Measurements from ENCODE around the gene L2HGDH. TPM values are rescaled to one million over a fixed set of nuclear protein-coding genes. Genes with fewer than 3 reads are reported as not detected.
"Not testable (repeated sequence)": the region's sequence is repeated elsewhere in the genome, so short reads cannot be mapped to it uniquely, and the experiment has no call there.

L2HGDH gene
- total and polyA plus RNA-seq, 10 of the 15 experiments (the other 5 are each of a cell fraction or from before 2014, with no cell fraction given): 2.6 to 18.3 (median 13.5) TPM

DNA sequence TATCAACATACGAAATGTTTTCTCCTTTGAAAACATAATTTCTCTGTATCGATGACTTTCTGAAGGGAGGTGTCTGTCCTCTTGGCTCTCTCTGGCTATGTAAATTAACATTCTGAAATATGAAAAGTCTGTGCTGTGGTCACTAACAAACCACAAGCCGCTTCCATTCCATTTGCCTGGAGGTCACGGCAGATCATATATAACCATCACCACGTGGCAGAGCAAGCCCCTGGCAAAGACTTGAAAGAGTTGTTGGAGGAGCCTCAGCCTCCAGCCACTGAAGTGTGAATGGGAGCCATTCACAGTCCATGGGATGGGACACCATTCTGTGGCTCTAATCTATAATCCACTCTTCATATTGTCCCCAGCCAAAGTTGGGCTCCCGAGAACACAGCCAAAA is 45.1 kb upstream of the L2HGDH start:
- ChIA-PET SMC1A (ENCODE audit: uncharacterized antibody, unreplicated experiment) (interaction anchor here (1.0 to 1.5 kb wide), 3 partner anchors 9 to 12 kb away, joined by 3 read pairs; no protein-coding TSS in a partner anchor), CTCF (interaction anchor here (1.0 to 2.2 kb wide), 3 partner anchors 9 to 36 kb away, joined by 3 to 6 read pairs (median 6); no protein-coding TSS in a partner anchor), POLR2A (interaction anchor here (1.2 to 1.9 kb wide), 2 partner anchors 12 to 38 kb away, joined by 3 to 4 read pairs; no protein-coding TSS in a partner anchor), RAD21 (ENCODE audit: unreplicated experiment) (no interaction called here)
- Histone ChIP-seq H3K36me3 (ENCODE audit: control insufficient read depth in 2 of 2, insufficient read depth in 2 of 2, low read length in 1 of 2) (peaks cover 0 to 4% of the 10 kb centered on the region in 2 experiments; a peak in 2 of 4 replicates), H3K4me2 (ENCODE audit: control insufficient read depth, insufficient read depth) (no peak overlapping the region), H2AFZ (ENCODE audit: control insufficient read depth, low read depth, low read length) (no peak overlapping the region), H3K9ac (ENCODE audit: control insufficient read depth, insufficient read depth, low read length) (no peak overlapping the region), H3K27ac (ENCODE audit: control insufficient read depth, insufficient read depth) (no peak overlapping the region), H3K79me2 (ENCODE audit: control insufficient read depth, insufficient read depth, low read length) (no peaks in the 10 kb centered on the region), H3K27me3 (replicated peaks in 1 of 2; ENCODE audit: control insufficient read depth in 2 of 2, insufficient read depth in 2 of 2, low read length in 1 of 2) (no peaks in the 10 kb centered on the region), H3K4me1 (ENCODE audit: control insufficient read depth, insufficient read depth, low read length) (no peaks in the 10 kb centered on the region), H3K9me3 (replicated peaks; ENCODE audit: control insufficient read depth, insufficient read depth, low read length) (no peaks in the 10 kb centered on the region; the same call in 2 of the 3 replicates), H3K4me3 (no peak overlapping the region), H4K20me1 (ENCODE audit: control insufficient read depth, insufficient read depth) (no peaks in the 10 kb centered on the region)
- ATAC-seq: no peak
- intact Hi-C loops (cut with micrococcal nuclease; ENCODE audit: unreplicated experiment) (no loop called here), in situ Hi-C loops (cut with MboI) (no loop called here)
- no TSS peak for BruUV-seq (replicated peaks)
- TF ChIP-seq, protein P1, sequence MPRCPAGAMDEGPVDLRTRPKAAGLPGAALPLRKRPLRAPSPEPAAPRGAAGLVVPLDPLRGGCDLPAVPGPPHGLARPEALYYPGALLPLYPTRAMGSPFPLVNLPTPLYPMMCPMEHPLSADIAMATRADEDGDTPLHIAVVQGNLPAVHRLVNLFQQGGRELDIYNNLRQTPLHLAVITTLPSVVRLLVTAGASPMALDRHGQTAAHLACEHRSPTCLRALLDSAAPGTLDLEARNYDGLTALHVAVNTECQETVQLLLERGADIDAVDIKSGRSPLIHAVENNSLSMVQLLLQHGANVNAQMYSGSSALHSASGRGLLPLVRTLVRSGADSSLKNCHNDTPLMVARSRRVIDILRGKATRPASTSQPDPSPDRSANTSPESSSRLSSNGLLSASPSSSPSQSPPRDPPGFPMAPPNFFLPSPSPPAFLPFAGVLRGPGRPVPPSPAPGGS (IDR thresholded peaks at IDR 0.05; ENCODE audit: borderline replicate concordance, insufficient read depth, low read depth, low read length, poor library complexity, severe bottlenecking): no peak
- TF ChIP-seq SUZ12 (IDR thresholded peaks at IDR 0.05; ENCODE audit: unreplicated experiment) (no peak), FOS (IDR thresholded peaks at IDR 0.05; ENCODE audit: borderline replicate concordance, extremely low read depth, insufficient read length) (no peak), ESRRA (IDR thresholded peaks at IDR 0.05; ENCODE audit: low read length) (no peak), MTA3 (IDR thresholded peaks at IDR 0.05; ENCODE audit: borderline replicate concordance, low read length) (no peak), TARDBP (IDR thresholded peaks at IDR 0.05; ENCODE audit: borderline replicate concordance) (no peak)
- TF ChIP-seq, protein P2, sequence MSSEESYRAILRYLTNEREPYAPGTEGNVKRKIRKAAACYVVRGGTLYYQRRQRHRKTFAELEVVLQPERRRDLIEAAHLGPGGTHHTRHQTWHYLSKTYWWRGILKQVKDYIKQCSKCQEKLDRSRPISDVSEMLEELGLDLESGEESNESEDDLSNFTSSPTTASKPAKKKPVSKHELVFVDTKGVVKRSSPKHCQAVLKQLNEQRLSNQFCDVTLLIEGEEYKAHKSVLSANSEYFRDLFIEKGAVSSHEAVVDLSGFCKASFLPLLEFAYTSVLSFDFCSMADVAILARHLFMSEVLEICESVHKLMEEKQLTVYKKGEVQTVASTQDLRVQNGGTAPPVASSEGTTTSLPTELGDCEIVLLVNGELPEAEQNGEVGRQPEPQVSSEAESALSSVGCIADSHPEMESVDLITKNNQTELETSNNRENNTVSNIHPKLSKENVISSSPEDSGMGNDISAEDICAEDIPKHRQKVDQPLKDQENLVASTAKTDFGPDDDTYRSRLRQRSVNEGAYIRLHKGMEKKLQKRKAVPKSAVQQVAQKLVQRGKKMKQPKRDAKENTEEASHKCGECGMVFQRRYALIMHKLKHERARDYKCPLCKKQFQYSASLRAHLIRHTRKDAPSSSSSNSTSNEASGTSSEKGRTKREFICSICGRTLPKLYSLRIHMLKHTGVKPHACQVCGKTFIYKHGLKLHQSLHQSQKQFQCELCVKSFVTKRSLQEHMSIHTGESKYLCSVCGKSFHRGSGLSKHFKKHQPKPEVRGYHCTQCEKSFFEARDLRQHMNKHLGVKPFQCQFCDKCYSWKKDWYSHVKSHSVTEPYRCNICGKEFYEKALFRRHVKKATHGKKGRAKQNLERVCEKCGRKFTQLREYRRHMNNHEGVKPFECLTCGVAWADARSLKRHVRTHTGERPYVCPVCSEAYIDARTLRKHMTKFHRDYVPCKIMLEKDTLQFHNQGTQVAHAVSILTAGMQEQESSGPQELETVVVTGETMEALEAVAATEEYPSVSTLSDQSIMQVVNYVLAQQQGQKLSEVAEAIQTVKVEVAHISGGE (CRISPR knock-in tag; IDR thresholded peaks at IDR 0.05): no peak
- WGBS (ENCODE audit: insufficient coverage, insufficient replicate concordance, low lambda C conversion rate, missing lambda C conversion rate): 70% methylated on average over 6 of the region's 6 CpGs
- DNase-seq (ENCODE audit: low read depth, low spot score): no peak
- no peak for FAIRE-seq

DNA sequence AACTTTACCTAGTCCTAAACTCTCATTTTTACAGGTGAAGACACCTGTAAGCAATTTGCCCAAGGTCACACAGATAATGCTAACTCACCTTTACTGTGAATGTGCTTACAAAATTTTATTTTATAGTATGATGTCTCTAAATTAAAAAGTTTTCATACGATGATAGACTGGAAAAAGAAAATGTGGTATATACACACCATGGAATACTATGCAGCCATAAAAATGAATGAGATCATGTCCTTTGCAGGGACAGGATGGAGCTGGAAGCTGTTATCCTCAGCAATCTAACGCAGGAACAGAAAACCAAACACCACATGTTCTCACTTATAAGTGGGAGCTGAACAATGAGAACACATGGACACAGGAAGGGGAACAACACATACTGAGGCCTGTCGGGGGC is 44.3 kb upstream of the L2HGDH start:
- POLR2A ChIA-PET: interaction anchor here (1.9 kb wide), 1 partner anchor 11 kb away, joined by 4 read pairs; no protein-coding TSS in a partner anchor
- H3K9ac ChIP-seq (ENCODE audit: control insufficient read depth, insufficient read depth, low read length); H4K20me1 ChIP-seq (ENCODE audit: control insufficient read depth, insufficient read depth); H3K27me3 ChIP-seq (replicated peaks in 1 of 2; ENCODE audit: control insufficient read depth in 2 of 2, insufficient read depth in 2 of 2, low read length in 1 of 2); DNase-seq (ENCODE audit: low read depth, low spot score); H3K4me1 ChIP-seq (ENCODE audit: control insufficient read depth, insufficient read depth, low read length); H3K27ac ChIP-seq (ENCODE audit: control insufficient read depth, insufficient read depth); H3K4me3 ChIP-seq; H3K36me3 ChIP-seq (ENCODE audit: control insufficient read depth in 2 of 2, insufficient read depth in 2 of 2, low read length in 1 of 2); in situ Hi-C loops (cut with MboI); H2AFZ ChIP-seq (ENCODE audit: control insufficient read depth, low read depth, low read length); H3K4me2 ChIP-seq (ENCODE audit: control insufficient read depth, insufficient read depth); BruUV-seq (replicated peaks); H3K79me2 ChIP-seq (ENCODE audit: control insufficient read depth, insufficient read depth, low read length); intact Hi-C loops (cut with micrococcal nuclease; ENCODE audit: unreplicated experiment); ATAC-seq; H3K9me3 ChIP-seq (replicated peaks; ENCODE audit: control insufficient read depth, insufficient read depth, low read length); FAIRE-seq: not testable (repeated sequence)
- 99% methylated on average over 3 of the region's 3 CpGs for WGBS (ENCODE audit: insufficient coverage, insufficient replicate concordance, low lambda C conversion rate, missing lambda C conversion rate)
- SMC1A ChIA-PET (ENCODE audit: uncharacterized antibody, unreplicated experiment): interaction anchor here (0.7 to 2.2 kb wide), 5 partner anchors 8 to 99 kb away, joined by 3 to 10 read pairs (median 4); no protein-coding TSS in a partner anchor
- CTCF ChIA-PET: interaction anchor here (0.6 to 2.2 kb wide), 5 partner anchors 8 to 504 kb away, joined by 3 to 6 read pairs (median 4); no protein-coding TSS in a partner anchor
- RAD21 ChIA-PET (ENCODE audit: unreplicated experiment): interaction anchor here (1.6 kb wide), 1 partner anchor 13 kb away, joined by 6 read pairs; no protein-coding TSS in a partner anchor
